ENCODE measurements around the gene MIEN1.
A peak's percentile ranks its signal among the peaks of the same experiment; 100 is the strongest.

The MIEN1 gene

DNA sequence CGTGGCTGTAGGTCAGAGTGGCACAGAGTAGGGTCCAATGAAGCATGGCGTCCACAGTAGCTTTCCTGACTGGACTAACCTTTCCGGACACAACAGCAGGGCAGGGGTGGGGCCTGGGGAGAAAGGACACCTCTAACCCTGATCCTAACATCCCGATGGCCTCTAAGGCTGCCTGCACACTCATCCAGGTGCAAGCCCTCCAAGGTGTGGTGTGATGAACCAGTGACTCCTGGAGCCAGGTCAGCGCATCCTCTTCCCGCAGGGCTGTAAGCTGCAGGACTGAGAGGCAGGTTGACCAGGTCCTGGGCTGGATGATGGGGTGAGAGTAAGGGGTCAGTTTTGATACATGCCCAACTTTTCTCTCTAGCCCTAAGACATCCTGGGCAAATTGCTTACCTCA is 33.6 kb downstream of the MIEN1 start:
- DNase-seq: no peak

DNA sequence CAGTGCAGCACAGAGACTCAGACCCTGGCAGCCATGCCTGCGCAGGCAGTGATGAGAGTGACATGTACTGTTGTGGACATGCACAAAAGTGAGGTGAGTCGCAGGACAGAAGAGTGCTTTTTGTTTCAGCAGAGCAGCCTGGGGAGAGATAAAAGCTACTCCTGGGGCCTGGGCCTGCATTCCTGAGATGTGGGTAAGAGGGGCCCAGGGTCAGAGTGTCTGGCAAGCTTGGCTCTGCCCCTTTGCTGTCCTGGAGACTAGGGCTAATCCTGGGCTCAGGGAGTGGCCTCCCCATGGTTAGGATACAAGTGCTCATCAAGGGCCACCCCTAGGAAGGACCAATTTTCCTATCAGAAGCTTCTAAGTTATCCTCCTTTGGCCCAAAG is 35.2 kb downstream of the MIEN1 start:
- no peak for DNase-seq

DNA sequence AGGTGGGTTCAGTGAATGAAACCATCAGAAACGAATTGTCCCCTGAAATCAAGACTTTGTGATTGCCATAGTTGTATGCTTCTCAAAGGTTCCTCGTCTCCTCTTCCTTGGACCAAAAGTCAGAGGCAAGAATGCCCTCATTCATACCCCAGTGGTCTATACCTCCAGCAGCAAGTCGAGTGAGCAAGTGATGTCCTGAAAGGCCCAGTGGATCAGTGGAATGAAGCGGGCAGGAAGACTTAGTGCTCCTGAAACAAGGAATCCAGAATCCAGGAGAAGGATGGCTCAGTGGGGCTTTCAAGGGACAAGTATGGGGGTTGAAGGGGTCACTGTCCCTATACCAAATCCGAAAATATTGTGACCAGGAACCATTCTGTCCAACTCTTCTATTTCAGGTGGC is 35.7 kb downstream of the MIEN1 start:
- no peak for DNase-seq

DNA sequence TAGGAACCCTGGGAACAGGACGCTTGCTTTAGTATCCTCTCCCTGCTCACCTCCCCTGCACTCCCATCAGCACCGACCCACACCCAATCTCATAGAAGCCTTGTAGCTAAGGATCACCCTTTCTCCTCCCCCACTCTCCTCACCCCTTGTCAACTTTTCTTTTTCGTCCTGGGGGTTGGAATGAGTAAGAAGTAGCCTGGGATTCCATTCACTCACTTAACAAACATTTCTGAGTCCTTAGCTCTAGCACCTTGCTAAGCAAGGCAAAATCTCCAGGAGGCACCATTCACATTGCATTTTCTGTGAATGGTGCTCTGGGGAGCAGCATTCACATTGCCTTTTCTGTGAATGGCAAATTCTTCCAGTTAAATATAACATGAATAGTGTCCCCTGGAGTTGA is 41.4 kb downstream of the MIEN1 start:
- DNase-seq: no peak

DNA sequence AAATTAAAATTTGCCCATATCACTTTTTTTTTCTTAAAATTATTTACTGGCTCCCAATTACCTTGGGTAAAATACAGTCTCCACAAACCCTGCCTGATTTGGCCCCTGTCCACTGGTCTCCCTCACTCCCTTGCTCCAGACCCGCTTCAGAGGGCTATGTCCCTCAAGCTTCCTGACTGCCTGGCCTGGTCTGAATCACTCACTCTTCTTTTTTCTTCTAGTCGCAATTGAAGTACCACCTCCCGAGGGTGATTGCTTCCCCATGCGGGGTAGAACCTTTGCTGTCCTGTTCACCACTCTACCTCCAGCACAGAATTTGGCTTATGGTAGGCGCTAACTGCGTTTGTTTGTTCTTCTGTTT is 41.9 kb downstream of the MIEN1 start:
- no peak for DNase-seq

DNA sequence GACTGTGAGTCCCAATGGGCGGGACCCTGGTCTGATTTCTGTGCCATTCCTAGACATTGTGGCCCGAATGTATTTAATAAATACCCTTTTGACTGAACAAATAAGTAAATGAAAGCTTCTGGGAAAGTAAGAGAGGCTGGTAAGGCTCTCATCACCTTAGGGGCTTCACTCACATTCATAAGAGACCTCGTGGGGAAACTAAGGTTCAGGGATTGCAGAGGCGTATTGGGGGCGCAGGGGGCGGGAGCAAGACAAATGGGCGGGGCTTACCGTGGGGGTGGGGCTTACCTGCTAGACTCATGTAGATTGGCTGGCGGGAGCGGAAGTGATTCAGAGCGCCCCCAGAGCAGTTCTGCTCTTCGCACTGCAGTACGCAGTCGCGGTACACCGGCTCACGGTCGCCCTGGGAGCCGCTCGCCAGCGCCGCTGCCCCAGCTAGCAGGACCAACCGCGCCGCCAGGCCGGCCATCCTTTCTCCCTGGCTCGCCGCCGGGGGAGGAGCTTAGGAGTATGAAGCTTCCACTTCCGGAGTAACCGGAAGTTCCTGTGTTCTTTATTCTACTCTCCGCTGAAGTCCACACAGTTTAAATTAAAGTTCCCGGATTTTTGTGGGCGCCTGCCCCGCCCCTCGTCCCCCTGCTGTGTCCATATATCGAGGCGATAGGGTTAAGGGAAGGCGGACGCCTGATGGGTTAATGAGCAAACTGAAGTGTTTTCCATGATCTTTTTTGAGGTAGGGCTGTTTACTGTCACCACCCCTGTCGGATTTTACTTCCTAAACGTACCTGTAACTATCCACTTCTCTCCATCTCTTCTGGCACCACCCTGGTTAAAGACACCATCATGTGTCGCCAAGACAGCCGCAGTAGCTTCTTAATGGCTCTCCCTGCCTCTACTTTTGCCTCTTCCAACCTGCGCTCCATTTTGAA is 42.5 kb downstream of the MIEN1 start, which contains the start of gene PGAP3:
PGAP3 (minus strand) TSS at position 512 of the 929 bp plus-strand sequence; CDS start at position 469, 43 bp downstream.
- DNase-seq: peak; percentile 86 to 87

DNA sequence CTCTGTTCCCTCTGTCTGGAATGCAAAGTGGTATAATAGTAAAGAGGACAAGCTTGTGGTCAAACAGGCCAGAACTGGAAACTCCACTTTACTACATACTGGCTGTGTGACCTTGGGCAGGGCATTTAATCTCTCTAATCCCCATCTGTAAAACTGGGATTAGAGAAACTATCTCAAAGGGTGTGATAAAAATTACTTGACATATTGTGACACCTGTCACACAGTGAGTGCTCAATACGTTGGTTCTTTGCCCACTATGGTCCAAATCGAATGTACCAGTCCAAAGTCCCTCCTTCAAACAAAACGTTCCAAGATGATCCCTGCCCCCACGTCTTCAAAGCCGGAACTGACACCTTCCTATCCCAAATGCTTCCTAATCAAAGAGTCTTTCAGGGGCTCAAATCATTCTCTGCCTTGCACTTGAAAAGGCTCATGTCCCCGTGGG is 43.2 kb downstream of the MIEN1 start:
- DNase-seq: no peak

DNA sequence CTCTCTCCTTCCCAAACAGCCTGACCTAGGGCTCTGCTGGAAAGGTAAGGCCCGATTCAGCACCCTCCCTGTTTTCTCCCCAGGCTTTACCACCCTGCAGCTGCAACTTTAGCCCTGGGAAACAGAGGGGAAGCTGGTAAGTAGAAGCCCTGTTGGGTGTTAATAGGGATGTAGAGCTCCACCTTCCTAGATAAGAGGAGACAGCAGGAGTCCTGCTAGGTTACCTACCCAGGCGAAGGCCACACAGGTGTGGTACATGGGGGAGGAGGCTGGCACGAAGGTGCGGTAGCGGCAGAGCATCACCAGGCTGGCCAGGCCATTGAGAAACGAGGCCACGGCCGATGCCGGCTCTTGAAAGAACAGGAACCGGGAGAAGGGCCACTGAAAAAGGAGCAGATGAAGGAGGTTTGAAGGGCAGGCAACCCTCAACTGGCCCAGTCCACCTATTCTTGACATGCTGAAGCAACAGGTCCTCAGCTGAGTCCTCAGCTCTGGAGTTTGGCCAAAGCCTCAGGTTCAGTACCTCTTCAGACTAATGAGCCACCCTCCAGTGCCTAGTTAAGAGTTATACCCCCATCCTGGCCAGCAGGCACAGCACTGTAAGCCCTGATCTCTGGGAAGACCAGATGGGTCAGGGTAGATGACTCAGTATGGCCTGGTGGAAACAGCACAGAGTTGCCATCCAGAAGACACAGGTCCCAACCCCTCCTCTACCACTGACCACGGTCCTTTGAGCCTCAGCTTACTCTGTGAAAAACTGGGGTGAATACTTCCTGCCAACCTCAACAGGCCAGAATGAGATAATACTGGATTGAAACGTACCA is 45.8 kb downstream of the MIEN1 start:
- DNase-seq: no peak

DNA sequence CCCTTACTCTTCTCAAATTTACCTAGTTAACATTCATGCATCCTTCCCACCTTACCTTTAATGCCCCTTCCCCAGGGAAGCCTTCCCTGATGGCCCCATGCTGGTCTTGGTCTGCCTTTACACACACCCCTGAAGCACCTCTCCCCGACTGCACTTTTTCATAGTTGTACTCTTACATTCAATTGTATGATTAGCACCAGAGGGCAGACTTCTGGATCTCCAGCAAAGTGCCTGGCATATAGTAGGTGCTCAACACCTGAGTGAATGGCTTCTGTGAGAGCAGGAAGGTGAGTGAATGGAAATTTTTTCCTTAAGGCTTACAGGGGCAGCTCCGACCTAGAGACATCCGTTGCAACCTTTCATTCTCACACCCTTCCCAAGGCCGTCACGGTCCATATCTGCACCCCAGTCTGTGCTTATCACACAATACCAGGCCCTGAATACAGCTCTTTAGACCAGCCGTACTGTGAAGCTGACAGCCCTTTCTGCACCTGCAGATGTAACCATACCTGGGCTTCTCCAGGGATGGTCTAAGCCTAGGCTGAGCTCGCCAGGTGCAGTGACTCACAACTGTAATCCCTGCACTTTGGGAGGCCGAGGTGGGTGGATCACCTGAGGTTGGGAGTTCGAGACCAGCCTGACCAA is 46.9 kb downstream of the MIEN1 start:
- no peak for DNase-seq

DNA sequence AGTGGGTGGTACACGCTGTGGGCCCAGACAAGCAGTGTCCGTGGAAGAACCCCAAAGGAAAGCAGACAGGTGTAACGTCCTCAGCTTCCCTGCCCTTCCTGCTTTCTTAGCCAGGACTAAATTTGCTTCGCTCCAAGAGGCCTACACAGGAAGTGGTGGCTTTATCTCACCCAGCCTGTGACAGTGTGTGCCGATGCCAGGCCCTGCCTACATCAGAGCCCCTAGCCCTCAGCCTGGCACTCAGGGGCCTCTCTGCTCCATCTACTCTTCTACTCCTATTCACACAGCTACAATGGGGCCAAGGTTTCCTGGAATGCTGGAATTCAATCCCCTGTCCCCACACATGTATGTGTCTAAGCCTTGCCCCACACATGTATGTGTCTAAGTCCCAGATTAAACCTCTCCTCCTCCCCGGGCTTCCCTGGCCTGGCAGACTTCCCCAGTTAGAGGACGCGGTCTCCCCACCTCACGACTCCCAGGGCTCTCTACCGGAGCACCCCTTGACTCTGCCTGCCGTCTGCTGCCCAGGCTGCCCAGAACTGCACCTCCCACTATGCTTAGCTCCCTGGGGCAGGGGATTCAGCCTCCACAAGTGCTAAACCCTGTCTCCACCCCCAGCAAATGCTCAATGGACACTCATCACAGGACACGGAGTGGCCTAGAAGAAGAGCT is 50.7 kb downstream of the MIEN1 start:
- DNase-seq: peak; percentile 51 to 62

Data from CD4-positive, alpha-beta T cell treated with Interferon alpha-2 for 1 hour (primary cell).